B cell (primary cell): ENCODE results near the gene UBQLN4. TPM values are rescaled to one million over a fixed set of nuclear protein-coding genes. Genes with fewer than 3 reads are reported as not detected.

Experiments
- ATAC-seq: fragments of 200-7000 bp; cut with Tn5 transposase; one replicate; pipeline ENCODE4 v1.10.0; 2021; ENCODE audit warnings: low read depth, mild to moderate bottlenecking, moderate number of reproducible peaks, moderate library complexity
- CTCF ChIA-PET: fragments of 350-600 bp; sonication (Branson Sonifier 250); formaldehyde crosslinking; loops from one replicate; lab custom pipeline; 2021; ENCODE audit warnings: antibody characterized with exemption, inconsistent platforms; lab: Charles Lee
- POLR2A ChIA-PET: fragments of 350-600 bp; sonication (Branson Sonifier 250); formaldehyde crosslinking; loops from one replicate; lab custom pipeline; 2021; ENCODE audit warnings: antibody characterized with exemption; lab: Charles Lee
- DNase-seq: peaks from one replicate; pipeline ENCODE4 v3.0.0; 2013
- H2AFZ ChIP-seq: 2 replicates; pipeline ENCODE4 v1.6.1; 2012; ENCODE audit warnings: mild to moderate bottlenecking, low read depth, low read length; ENCODE audit not compliant: insufficient read depth, poor library complexity, severe bottlenecking
- H3K27ac ChIP-seq, 2 donors: 1 replicate in 1 of 2; 2 replicates in 1 of 2; pipeline ENCODE4 v1.5.1; 2012 to 2013; ENCODE audit warnings: low read length in 2 of 2, mild to moderate bottlenecking in 2 of 2, moderate library complexity in 1 of 2
- H3K27me3 ChIP-seq, 4 experiments: fragments of 200-600 bp in 1 of 4; sonication (generic) in 1 of 4; replicated peaks in 1 of 4; 1 replicate in 2 of 4; 2 replicates in 2 of 4; pipeline versions ENCODE4 v1.6.1 to v1.7.0; 2013 to 2016; ENCODE audit warnings: low read length in 3 of 4, mild to moderate bottlenecking in 2 of 4, mixed read lengths in 1 of 4, moderate library complexity in 1 of 4; ENCODE audit not compliant: insufficient read depth in 4 of 4, control insufficient read depth in 3 of 4; ENCODE audit errors: control extremely low read depth in 1 of 4
- H3K36me3 ChIP-seq, 2 experiments: replicated peaks in 1 of 2; 1 replicate in 1 of 2; 2 replicates in 1 of 2; pipeline versions ENCODE4 v1.6.1 to v1.7.1; 2013; ENCODE audit warnings: low read length in 1 of 2; ENCODE audit not compliant: insufficient read depth in 2 of 2, control insufficient read depth in 1 of 2; ENCODE audit errors: control extremely low read depth in 1 of 2, extremely low read depth in 1 of 2
- H3K4me1 ChIP-seq, 2 donors: fragments of 200-600 bp in 1 of 2; sonication (generic) in 1 of 2; 1 replicate in 1 of 2; 2 replicates in 1 of 2; pipeline versions ENCODE4 v1.5.1 to v1.6.1; 2013 to 2017; ENCODE audit warnings: low read length in 2 of 2; ENCODE audit not compliant: control insufficient read depth in 2 of 2, insufficient read depth in 2 of 2
- H3K4me2 ChIP-seq: replicated peaks from 2 replicates; pipeline ENCODE3; 2012; ENCODE audit warnings: mild to moderate bottlenecking, low read depth, low read length; ENCODE audit not compliant: poor library complexity, severe bottlenecking
- H3K4me3 ChIP-seq, 5 experiments: fragments of 200-600 bp in 1 of 5; sonication (generic) in 1 of 5; 1 replicate in 3 of 5; 2 replicates in 2 of 5; pipeline versions ENCODE4 v1.5.1 to v1.7.0; 2011 to 2016; ENCODE audit warnings: low read length in 4 of 5, mild to moderate bottlenecking in 4 of 5, low read depth in 2 of 5, control low read depth in 1 of 5, moderate library complexity in 1 of 5; ENCODE audit not compliant: insufficient read depth in 1 of 5; ENCODE audit errors: control extremely low read depth in 1 of 5, extremely low read depth in 1 of 5
- H3K79me2 ChIP-seq: fragments of 200-600 bp; sonication (generic); one replicate; pipeline ENCODE4 v1.6.0; 2016; ENCODE audit warnings: low read length; ENCODE audit not compliant: control insufficient read depth, insufficient read depth
- H3K9ac ChIP-seq: fragments of 200-600 bp; sonication (generic); 2 replicates; pipeline ENCODE4 v1.6.1; 2017; ENCODE audit warnings: mild to moderate bottlenecking, low read length, moderate library complexity
- H3K9me3 ChIP-seq, 3 donors: one replicate each; pipeline versions ENCODE4 v1.6.1 to v1.7.1; 2013; ENCODE audit warnings: low read length in 2 of 3; ENCODE audit not compliant: control insufficient read depth in 2 of 3, insufficient read depth in 1 of 3; ENCODE audit errors: control extremely low read depth in 1 of 3
- H4K20me1 ChIP-seq: 2 replicates; pipeline ENCODE4 v1.6.0; 2012; ENCODE audit warnings: mild to moderate bottlenecking, low read length; ENCODE audit not compliant: insufficient read depth, control insufficient read depth, poor library complexity, severe bottlenecking
- H3K27ac Mint-ChIP-seq: one replicate; pipeline ENCODE4 v1.8.0; 2021; ENCODE audit warnings: mixed read lengths
- H3K27me3 Mint-ChIP-seq: one replicate; pipeline ENCODE4 v1.8.0; 2021; ENCODE audit warnings: mixed read lengths
- H3K4me1 Mint-ChIP-seq: one replicate; pipeline ENCODE4 v1.8.0; 2021; ENCODE audit warnings: mixed read lengths
- H3K4me3 Mint-ChIP-seq: one replicate; pipeline ENCODE4 v1.8.0; 2021; ENCODE audit warnings: mixed read lengths
- H3K9me3 Mint-ChIP-seq: one replicate; pipeline ENCODE4 v1.8.0; 2022; ENCODE audit warnings: mixed read lengths; ENCODE audit not compliant: insufficient read depth
- CTCF ChIP-seq: fragments of 200-600 bp; IDR thresholded peaks from one replicate; pipeline ENCODE4 v1.8.0; 2022; ENCODE audit warnings: antibody characterized with exemption, mild to moderate bottlenecking
- EZH2 ChIP-seq: IDR thresholded peaks from 2 replicates; pipeline ENCODE4 v1.6.1; 2012; ENCODE audit warnings: borderline replicate concordance, low read depth, mild to moderate bottlenecking, moderate library complexity, low read length; ENCODE audit not compliant: insufficient read depth, poor library complexity, severe bottlenecking
- WGBS: methylation state at CpG from one replicate; pipeline ENCODE4 v1.1.5; 2013; ENCODE audit warnings: missing lambda C conversion rate; ENCODE audit not compliant: insufficient coverage; 5-methylcytosine and 5-hydroxymethylcytosine counted together
- intact Hi-C: fragments of 100-400 bp; cut with micrococcal nuclease; formaldehyde crosslinking; loops from one replicate; pipeline ENCODE4 v1.10.0; 2022
- polyA plus RNA-seq: library from polyadenylated mRNA; depleted of rRNA; stranded (reverse); fragments of >200 nt; gene quantifications from 2 replicates; pipeline ENCODE4 v1.2.3, GENCODE V29; 2012
- total RNA-seq, 2 donors: library from RNA; stranded (reverse); fragments of 120-200 nt in 1 of 2; gene quantifications; 1 replicate in 1 of 2; 2 replicates in 1 of 2; pipeline versions ENCODE4 v1.2.3 to v1.2.4, GENCODE V29; 2013 to 2022

UBQLN4 gene
- total and polyA plus RNA-seq, 2 donors (not counting 1 experiment from before 2014, with no cell fraction given): 20.9 to 39.0 TPM

GRCh38 chr1:156025876-156026275 is 27.7 kb downstream of the UBQLN4 start:
- POLR2A ChIA-PET: interaction anchor here (0.7 kb wide), 1 partner anchor 187 kb away, joined by 4 read pairs; the partner anchor contains the start of gene PMF1

More at GRCh38 chr1:156025876-156026275, 27.7 kb downstream of the UBQLN4 start:
- H3K9ac ChIP-seq: no peak overlapping the region
- peaks cover 3 to 4% of the 10 kb centered on the region in 2 donors for H3K4me1 ChIP-seq
- ATAC-seq (peak; percentile 43), DNase-seq (peak; percentile 43)
- TF ChIP-seq EZH2: no peak
- peak; percentile 45 for TF ChIP-seq CTCF
- Mint-ChIP-seq H3K4me3 (no peak overlapping the region), H3K9me3 (no peaks in the 10 kb centered on the region), H3K27ac (no peak overlapping the region), H3K4me1 (peaks cover 5% of the 10 kb centered on the region), H3K27me3 (peaks cover 6% of the 10 kb centered on the region)
- H3K9me3 ChIP-seq: no peaks in the 10 kb centered on the region
- H3K4me2 ChIP-seq: no peak overlapping the region
- WGBS: 17% methylated on average over 9 of the region's 9 CpGs
- H3K4me3 ChIP-seq: no peak overlapping the region
- peak overlapping the region; percentile 44 for H2AFZ ChIP-seq
- CTCF ChIA-PET: interaction anchor here (0.6 to 0.7 kb wide), 3 partner anchors 18 to 42 kb away, joined by 4 to 5 read pairs (median 4); no protein-coding TSS in a partner anchor
- intact Hi-C loops: no loop called here
- peaks cover 9% of the 10 kb centered on the region for H3K79me2 ChIP-seq
- no peaks in the 10 kb centered on the region for H3K36me3 ChIP-seq
- H4K20me1 ChIP-seq: no peaks in the 10 kb centered on the region
- H3K27me3 ChIP-seq: peaks cover 0 to 6% (median 0%) of the 10 kb centered on the region in 4 experiments
- H3K27ac ChIP-seq: no peak overlapping the region
